DMS114 treated with DMSO at 0.1 percent for 48 hours (cell line): ENCODE measurements around the gene CD160.
"Not testable (repeated sequence)": the region's sequence is repeated elsewhere in the genome, so short reads cannot be mapped to it uniquely, and the experiment has no call there.

Source experiments
- DNase-seq: peaks from one replicate; lab custom pipeline; 2025; ENCODE audit not compliant: unreplicated experiment; lab: John Stamatoyannopoulos, UW

The CD160 gene

DNA sequence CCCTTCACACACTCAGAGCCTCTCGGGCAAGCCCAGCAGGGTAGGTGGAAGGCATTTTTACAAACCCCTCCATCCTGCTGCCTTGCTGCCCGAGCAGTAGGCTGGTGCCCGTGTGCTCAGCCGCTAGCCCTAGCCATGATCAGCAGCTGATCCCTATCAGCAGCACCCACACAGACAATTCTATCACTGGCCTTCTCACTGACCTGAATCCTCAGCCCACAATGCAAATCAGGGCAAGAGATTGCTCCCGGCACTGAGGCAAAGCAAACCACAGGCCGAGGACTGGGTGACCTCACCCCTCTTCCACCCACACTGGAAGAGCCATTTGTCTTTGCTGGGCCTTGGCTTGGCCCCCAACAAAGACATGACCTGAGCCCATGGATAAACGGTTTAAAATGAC lies 11.2 kb upstream of the CD160 start:
- no peak for DNase-seq

DNA sequence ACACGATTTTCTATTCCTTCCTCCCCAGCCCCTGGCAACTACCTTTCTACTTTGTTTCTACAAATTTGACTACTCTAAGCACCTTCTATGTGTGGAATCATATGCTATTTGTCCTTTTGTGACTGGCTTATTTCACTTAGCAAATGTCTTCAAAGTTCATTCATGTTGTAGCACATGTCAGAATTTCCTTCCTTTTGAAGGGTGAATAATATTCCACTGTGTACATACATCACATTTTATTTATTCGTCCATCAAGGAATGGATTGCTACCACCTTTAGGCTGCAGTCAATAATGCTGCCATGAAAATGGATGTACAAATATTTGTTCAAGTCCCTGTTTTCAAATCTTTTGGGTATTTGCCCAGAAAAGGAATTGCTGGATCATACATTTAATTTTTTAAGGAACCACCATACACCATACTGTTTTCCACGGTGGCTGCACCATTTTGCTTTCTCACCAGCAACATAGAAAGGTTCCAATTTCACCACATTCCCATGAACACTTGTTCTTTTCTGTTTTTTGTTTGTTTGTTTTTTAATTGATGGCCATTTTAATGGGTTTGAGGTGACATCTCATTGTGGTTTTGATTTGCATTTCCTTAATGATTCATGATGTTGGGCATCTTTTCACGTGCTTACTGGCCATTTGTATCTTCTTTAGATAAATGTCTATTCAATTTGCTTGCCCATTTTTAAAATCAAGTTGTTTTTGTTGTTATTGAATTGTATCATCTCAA lies 8.8 kb upstream of the CD160 start:
- DNase-seq, result no peak

DNA sequence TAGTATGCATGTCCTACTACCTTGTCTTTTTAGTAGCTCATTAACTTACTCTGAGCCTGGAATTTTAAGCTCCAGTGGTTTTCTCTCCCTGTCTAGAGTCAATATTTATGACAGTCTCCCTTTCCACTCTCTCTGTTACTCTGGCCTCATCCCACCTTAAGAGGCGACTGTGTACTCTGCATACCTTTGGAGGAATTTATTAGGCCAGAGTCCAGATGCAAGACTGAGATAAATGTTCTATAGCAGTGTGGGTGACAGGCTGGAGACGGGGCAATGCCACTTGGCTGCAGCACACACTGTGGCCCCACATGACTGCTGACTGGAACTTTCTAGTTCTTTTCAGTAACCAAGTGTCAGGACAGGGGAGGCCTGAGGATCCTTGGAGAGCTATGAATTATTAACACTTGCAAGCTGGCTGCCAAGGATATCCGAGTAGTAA lies 8.1 kb upstream of the CD160 start:
- DNase-seq, result no peak

DNA sequence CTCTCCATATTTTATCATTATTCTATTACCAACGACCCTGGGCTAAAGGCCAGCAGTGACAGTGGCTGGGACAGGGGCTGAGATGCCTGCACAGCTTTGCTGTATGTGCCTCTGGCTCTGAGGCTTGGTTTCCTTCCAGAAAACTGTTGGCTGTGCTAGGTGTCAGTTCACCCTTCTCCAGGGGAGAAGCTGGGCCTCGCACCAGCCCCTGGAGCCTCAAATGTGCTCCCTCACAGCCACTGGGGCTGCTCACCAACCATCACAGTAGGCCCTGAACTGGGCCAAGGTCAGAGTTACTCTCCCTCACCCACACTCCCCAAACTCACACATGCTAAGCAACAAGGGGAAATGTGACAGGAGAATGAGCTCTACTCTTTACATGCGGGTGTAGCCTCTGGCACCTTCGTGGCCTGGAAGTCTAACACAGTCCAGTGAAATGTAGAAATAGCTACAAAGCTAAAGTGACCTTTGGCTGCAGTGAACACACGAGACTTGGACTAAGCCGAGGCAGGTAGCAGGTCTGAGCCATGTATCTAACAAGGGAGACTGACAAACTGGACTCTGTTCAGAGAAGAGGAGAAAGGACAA lies 4.7 kb upstream of the CD160 start:
- DNase-seq, result no peak

DNA sequence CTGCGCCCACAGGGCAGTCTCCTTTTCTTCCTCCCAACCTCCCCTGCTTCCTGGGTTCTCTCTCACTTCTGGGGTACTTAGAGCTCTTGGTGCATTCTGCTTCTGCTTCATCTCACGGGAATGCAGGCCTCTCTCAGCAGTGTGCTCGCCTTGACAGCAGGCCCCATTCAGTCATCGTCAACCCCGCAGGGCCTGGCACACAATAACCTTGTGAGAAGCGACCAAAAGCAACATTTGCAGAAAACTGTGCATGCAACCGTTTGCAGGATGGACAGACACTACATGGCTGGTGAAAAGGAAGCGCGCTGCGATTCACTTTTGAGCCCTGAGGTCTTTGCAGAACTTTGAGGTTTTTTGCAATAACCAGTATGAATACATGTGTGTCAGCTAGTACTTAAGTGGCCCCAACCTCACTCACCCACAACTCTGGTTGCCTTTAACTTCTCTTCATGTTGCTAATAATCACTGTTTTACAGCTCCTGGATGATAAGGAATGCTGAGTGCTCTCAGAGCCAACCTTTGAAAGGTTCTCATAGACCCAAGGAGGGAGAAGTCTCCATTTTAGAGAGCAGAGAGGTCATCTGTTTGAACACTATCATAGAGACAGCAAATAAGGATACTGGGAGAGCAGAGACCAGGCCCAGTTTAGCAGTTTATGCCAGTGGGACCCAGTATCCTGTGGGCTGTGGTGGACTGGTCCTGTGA lies 2.5 kb upstream of the CD160 start:
- no peak for DNase-seq

DNA sequence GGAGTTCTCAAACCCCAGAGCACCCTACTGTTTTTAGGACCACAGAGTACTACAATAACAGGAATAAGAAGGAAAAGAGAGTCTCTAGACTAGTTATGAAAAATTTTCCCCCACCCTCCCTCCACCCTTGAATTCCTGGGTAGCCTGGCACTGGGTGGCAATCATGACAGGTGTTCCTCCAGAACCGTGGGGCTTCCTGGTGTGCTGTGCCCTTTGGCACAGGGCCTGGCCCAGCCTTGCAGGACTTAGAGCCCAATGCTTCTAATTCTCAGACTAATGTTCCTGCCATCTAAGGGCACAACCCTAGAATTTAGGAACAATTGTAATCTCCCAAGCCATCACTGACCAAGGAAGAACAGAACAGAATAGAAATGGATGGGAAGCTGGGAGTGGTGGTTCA lies 1.5 kb upstream of the CD160 start:
- DNase-seq, result no peak

DNA sequence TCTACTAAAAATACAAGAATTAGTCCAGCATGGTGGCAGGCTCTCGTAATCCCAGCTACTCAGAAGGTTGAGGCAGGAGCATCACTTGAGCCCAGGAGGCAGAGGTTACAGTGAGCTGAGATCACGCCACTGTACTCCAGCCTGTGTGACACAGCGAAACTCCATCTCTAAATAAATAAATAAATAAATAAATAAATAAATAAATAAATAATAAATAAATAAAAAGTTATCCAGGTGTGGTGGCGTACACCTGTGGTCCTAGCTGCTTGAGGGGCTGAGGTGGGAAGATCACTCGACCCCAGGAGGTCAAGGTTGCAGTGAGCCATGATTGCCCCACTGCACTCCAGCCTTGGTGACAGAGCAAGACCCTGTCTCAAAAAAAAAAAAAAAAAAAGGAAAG lies 834 bp upstream of the CD160 start:
- DNase-seq, result not testable (repeated sequence)

DNA sequence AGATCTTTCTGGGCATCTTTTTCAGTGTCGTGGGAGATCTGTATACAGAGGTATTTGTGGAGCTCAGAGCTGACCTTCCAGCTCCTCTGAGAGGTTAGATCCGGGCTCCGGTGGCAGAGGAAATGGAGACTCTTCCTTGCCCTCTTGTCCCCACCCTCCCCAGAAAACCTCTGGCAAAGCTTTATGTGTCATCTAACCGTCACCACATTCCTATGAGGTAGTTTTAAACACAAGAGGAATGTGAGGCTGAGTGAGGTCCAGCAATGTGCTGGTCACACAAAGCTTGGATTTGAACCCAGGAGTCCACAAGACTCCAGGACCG lies 1.2 kb downstream of the CD160 start:
- no peak for DNase-seq

DNA sequence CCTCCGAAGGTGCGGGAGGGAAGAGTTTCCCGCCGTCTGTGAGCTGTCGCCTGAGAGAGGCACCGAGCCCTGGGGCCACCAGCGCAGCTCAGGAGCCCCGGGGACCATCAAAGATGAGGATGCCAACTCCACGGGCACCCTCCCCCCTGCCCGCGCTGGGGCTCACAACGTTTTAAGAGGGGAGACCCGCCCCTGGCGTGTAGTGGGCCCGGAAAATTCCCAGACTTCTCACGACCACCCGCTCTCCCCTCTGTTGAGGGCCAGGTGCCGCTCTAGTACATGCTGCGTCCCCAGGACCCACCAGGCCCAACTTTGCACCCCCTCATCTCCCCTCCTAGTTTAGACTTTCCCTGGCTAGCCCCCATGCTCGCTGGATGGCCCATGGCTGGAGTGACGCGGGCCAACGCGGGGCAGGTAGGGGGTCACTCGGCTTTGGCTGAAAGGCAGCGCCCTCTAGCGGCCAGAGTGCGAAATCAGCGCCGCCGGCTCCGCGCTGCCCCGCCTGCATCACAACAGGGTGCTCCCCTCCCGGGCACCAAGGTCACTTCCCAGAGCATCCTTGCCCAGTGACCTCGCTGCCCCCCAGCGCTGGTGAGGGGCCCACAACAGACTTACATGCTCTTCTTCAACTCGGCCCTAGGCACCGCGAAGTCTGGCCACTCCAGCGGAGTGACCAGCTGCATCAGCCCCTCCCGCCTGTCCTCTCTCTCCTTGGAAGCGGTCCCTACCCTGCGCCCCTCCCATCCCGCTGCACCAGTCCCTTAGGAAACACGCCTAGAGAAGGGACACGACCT lies 1.8 kb downstream of the CD160 start:
- DNase-seq, result peak; percentile 51

DNA sequence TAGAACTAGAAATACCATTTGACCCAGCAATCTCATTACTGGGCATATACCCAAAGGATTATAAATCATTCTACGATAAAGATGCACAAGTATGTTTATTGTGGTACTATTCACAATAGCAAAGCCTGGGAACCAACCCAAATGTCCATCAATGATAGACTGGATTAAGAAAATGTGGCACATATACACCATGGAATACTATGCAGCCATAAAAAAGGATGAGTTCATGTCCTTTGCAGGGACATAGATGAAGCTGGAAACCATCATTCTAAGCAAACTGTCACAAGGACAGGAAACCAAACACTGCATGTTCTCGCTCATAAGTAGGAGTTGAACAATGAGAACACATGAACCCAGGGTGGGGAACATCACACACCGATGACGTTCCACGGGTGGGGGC lies 6.9 kb downstream of the CD160 start:
- not testable (repeated sequence) for DNase-seq

DNA sequence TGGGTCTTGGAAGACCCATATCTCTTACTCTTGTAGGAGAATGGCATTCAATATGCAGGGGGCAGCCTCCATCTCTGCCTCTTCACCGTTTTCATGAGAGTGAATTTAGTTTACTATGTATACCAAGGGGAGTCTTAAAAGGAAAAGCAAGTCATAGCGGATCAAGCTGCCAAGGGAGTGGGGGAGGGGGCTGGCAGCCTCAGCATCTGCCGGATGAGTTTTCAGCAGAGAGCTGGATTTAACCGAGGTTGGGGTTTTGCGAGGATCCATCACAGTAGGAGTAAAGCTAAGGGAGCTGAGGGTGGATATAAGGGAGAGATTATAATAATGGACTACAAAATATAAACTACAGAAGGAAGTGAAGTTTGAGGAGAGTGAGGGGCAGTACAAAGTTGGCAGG lies 9.9 kb downstream of the CD160 start:
- no peak for DNase-seq

DNA sequence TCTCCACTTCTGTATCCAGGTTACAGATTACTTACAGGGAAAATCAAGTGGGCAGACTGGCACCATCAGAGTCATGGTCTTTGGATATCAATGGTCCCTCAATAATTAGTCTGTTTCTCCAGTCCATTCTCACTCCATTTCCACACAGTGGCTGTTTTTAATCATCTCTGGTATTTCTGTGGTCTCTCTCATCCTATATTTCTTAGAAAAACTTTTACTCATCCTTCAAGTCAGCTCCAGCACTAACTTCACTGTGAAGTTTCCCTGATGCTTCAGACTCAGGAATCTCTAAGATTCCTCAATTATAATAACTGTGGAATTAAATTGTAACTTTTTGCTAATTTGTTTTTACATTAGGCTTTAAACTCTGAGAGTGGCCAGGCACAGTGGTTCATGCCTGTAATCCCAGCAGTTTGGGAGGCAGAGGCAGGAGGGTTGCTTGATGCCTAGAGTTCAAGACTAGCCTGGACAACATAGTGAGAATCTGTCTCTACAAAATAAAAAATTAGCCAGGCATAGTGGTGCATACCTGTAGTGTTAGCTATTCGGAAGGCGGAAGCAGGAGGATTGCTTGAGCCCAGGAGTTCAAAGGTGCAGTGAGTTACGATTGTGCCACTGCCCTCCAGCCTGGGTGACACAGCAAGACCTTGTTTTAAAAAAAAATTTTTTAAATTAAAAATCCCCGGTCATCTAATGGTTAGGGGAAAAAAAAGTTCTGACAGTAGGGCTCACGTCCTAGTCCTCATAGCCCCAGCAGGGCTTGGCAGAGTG lies 10.6 kb downstream of the CD160 start:
- no peak for DNase-seq

DNA sequence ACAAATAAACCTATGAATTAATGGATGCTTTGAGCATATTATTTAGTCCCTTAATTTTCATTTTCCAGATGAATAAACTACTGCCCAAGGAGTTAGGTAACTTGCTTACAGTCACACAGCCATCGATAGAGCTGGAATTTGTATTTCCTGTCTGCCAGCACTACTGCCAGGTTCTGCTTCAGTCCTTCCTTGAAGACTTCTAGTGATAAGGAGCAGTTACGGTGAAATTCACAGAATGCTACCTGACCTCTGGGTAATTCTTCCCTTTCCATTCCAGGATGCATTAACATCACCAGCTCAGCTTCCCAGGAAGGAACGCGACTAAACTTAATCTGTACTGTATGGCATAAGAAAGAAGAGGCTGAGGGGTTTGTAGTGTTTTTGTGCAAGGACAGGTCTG lies 11.2 kb downstream of the CD160 start:
- DNase-seq, result no peak

DNA sequence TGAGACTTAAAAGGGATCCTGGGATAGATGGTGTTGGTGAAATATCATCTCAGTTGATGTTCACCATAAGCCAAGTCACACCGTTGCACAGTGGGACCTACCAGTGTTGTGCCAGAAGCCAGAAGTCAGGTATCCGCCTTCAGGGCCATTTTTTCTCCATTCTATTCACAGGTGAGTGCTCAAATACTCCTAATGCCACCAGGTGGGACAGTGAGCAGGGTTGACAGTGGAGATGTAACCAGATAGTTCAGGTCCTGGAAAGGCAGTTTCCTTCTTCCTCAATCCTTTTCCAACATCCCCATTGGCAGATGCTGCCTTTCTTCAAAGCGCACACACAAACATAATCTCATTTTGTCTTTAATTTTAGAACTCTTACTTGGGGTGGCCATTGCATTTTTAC lies 11.6 kb downstream of the CD160 start:
- no peak for DNase-seq

DNA sequence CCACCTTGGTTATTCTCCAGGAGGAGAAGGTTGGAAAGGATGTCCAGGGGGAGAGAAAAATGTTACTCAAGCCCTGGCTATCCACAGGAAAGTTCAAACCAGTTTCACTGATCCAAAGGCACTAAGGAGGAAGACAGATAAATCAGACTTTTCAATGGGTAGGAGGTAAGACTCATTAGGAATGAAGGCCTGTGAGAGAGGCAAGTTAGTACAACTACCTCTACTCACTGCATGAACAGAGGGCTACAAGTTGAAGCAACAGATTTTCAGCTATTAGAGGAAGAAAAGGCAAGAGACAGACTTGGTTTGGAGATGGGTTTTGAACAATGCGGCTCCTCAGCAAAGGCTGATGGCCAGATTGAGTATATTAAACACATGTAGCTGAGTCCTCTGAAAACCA lies 16.9 kb downstream of the CD160 start:
- DNase-seq, result no peak

DNA sequence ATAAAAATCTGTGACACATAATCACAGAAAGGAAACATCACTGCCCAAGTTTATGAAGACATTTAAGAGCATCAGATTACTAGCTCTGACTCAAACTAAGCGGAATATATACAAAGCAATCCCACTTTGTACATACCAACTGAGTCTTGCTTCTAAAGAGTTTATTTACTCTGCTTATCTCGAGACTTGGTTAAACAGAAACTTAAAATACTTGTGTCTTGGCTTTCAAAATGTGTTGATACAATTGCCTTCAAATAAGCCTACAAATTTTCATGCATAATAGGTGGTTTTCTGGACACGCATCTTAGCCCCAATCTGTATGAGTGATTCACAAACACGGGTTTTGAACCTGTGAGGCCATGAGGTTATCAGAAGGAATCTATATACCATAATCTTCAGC lies 21.0 kb downstream of the CD160 start:
- no peak for DNase-seq

DNA sequence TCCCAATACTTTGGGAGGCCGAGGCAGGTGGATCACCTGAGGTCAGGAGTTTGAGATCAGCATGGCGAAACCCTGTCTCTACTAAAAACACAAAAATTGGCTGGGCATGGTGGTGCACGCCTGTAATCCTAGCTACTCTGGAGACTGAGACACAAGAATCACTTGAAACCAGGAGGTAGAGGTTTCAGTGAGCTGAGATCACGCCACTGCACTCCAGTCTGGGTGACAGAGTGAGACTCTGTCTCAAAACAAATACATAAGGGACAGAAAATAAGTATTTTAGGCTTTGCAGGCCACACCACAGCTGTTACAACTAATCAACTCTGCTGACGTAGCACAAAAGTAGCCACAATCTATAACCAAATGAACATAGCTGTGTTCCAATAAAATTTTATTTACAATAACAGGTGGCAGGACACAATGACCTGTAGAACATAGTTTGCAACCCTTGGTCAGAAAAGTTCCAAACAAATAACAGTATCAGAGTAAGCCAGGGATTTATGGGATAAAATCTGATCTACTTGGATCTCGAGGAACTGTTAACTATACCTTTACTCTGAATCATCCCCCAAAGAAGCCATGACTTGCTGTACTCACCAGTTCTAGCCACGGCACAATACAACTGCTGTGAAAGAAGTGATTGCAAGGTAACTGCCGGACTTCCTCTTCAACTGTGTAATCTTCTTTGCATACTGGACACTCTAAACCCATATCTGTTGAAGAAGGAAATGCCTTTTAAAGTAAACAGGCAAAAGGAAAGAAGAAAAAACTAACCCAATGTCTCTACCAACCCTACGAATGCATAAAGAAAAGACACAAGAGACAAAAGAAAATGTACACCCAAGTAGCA lies 28.3 kb downstream of the CD160 start:
- no peak for DNase-seq

DNA sequence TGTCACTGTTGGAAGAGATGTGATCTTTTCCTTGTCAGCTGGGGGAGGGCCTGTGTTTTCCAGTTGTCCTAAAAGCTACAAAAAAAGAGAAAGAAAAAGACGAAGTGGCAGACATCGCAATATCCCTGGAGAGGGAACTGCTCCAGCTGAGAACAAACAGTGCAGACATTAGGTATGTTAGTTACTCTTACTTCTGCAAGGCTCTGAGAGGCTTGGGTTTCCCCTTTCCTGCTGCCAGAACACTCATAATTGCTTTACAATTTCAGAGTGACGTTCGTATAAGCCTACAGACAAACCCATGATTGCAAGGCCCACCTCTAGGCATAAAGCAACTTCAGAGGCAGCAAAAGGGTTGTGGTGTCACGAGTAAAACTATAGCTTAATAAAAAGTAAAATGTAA lies 31.1 kb downstream of the CD160 start:
- no peak for DNase-seq

DNA sequence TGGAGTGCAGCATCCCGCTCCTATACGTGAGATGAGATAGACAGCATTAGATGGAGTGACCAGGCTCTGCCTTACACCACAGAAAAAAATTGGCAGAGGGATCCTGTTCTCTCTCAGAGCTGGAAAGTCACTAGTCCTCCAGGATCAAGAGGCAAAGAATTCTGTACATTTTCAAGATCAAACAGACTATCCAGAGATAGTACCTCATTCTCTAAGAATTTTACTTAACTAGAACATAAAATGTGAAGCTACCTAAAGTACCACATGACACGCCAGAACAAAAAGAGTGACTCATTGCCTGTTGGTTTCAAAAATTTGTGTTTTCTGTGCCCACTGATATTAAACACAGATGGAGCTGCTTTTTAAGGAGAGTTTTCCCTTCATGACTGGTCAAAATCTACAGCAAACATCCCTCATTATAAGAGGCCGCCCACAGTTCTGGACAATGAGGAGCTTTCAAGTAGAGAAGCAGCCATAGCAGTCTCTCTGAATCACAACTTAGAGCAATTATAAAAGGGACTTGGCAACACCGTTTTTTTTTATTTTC lies 32.3 kb downstream of the CD160 start:
- DNase-seq, result no peak

DNA sequence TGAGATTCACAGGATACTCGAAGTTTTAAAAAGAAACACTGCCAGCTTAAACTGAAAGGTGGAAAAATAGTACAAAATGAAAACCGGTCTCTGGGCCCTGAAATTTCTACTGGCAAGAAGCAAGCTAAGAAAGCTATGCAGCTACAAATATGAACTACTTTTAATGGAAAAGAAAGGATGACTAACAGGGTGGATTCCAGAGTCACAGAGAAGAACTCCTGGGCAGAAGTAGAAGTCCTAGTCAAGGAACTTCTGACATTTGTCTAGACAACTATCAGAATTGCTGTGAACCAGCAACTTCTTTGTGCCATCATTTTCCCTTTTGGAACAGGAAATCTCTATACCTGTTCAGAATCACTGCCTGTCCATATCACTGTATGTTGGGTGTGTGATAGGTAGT lies 38.1 kb downstream of the CD160 start:
- DNase-seq, result no peak
